Sigmoid colon (tissue), 4 donors: ENCODE measurements around the gene SYT5.

Source experiments
- POLR2A ChIP-seq, 2 donors: fragments of 450-650 bp; IDR thresholded peaks; one replicate each; pipeline ENCODE4 v1.6.1; 2016; ENCODE audit warnings: antibody characterized with exemption in 2 of 2, mild to moderate bottlenecking in 2 of 2, moderate library complexity in 2 of 2
- POLR2AphosphoS5 ChIP-seq, 4 donors: sonication (generic); formaldehyde crosslinking; IDR thresholded peaks; one replicate each; pipeline ENCODE4 v1.6.1; 2017; ENCODE audit warnings: antibody characterized with exemption in 4 of 4

DNA sequence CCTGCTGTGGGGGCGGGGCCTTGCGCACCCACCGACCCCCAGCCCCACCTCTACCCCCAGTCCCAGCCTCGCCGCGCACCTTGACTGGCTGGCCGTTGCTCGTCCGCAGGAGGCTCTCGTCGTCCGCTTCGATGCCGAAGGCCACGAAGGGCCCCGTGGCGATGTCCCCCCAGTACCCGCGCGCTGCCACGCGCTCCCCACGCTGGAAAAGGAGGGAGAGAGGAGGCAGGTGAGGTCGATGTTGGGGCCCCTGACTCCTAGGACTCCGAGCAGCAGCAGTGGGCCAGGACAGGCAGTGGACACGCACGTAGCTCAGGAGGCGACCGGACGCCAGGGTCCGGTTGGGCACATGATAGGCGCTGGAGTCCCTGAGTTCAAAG lies 19.1 kb downstream of the SYT5 start:
- TF ChIP-seq POLR2A (IDR thresholded peaks at IDR 0.05) (no peak), POLR2AphosphoS5 (IDR thresholded peaks at IDR 0.05) (no peak)
